Ovary (tissue), 3 donors: ENCODE results near the gene SLC25A5.

Experiments used
- EP300 ChIP-seq: sonication (generic); formaldehyde crosslinking; IDR thresholded peaks from one replicate; pipeline ENCODE4 v1.6.1; 2017; ENCODE audit warnings: antibody characterized with exemption
- POLR2A ChIP-seq: fragments of 450-650 bp; IDR thresholded peaks from one replicate; pipeline ENCODE4 v1.6.1; 2017; ENCODE audit warnings: antibody characterized with exemption, mild to moderate bottlenecking, moderate library complexity
- TF ChIP-seq, protein P1 (sequence below), 3 donors: fragments of 450-650 bp in 2 of 3; fragments of 200-600 bp in 1 of 3; IDR thresholded peaks; one replicate each; pipeline versions ENCODE4 v1.5.1 to v1.8.0; 2016 to 2022; ENCODE audit warnings: antibody characterized with exemption in 3 of 3, mild to moderate bottlenecking in 1 of 3
- donor health status: DM: no; HTN: no; CAD: no.

DNA sequence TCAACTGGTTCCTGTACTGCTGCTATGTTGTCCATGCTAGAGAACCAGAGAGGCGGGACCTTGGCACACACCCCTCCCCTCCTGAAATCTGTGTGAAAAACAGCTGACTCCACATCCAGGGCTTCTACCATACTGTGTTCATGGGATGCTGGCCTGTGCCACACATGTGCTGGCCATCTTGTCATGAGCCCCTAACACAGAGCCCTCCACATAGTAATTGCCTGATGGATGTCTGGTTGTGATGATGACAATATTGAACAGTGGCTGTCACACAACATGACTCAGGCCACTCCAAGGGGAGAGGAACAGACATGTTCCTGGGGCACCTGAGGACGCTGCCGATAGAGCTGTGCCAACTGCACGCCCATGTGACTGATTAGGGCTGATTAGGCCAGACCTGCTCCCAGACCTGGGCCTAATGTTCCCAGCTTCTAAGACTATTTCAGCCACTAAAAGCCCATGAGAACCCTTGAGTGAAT lies 13.1 kb downstream of the SLC25A5 start:
- TF ChIP-seq, protein P1, sequence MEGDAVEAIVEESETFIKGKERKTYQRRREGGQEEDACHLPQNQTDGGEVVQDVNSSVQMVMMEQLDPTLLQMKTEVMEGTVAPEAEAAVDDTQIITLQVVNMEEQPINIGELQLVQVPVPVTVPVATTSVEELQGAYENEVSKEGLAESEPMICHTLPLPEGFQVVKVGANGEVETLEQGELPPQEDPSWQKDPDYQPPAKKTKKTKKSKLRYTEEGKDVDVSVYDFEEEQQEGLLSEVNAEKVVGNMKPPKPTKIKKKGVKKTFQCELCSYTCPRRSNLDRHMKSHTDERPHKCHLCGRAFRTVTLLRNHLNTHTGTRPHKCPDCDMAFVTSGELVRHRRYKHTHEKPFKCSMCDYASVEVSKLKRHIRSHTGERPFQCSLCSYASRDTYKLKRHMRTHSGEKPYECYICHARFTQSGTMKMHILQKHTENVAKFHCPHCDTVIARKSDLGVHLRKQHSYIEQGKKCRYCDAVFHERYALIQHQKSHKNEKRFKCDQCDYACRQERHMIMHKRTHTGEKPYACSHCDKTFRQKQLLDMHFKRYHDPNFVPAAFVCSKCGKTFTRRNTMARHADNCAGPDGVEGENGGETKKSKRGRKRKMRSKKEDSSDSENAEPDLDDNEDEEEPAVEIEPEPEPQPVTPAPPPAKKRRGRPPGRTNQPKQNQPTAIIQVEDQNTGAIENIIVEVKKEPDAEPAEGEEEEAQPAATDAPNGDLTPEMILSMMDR (IDR thresholded peaks at IDR 0.05) = no peak
- TF ChIP-seq POLR2A = no peak
- no peak for TF ChIP-seq EP300
